Measurements from ENCODE around the gene OARD1.

DNA sequence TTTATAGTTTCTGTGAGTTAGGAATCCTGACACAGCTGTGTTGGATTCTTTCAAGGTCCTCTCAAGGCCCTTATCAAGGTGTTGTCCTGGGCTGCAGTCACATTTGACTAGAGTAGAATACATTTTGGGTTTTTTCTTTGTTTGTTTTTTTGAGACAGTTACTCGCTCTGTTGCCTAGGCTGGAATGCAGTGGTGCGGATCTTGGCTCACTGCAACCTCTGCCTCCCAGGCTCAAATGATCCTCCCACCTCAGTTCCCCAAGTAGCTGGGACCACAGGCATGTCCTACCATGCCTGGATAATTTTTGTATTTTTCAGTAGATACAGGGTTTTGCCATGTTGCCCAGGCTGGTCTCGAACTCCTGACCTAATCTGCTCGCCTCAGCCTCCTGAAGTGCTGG, 16.3 kb upstream of the OARD1 start:
- TF ChIP-seq, protein P1, sequence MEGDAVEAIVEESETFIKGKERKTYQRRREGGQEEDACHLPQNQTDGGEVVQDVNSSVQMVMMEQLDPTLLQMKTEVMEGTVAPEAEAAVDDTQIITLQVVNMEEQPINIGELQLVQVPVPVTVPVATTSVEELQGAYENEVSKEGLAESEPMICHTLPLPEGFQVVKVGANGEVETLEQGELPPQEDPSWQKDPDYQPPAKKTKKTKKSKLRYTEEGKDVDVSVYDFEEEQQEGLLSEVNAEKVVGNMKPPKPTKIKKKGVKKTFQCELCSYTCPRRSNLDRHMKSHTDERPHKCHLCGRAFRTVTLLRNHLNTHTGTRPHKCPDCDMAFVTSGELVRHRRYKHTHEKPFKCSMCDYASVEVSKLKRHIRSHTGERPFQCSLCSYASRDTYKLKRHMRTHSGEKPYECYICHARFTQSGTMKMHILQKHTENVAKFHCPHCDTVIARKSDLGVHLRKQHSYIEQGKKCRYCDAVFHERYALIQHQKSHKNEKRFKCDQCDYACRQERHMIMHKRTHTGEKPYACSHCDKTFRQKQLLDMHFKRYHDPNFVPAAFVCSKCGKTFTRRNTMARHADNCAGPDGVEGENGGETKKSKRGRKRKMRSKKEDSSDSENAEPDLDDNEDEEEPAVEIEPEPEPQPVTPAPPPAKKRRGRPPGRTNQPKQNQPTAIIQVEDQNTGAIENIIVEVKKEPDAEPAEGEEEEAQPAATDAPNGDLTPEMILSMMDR (IDR thresholded peaks at IDR 0.05): no peak
- TF ChIP-seq POLR2A (IDR thresholded peaks at IDR 0.05): no peak
